ENCODE measurements around the gene TMEM131.
"Not testable (repeated sequence)": the region's sequence is repeated elsewhere in the genome, so short reads cannot be mapped to it uniquely, and the experiment has no call there.

TMEM131 gene

DNA sequence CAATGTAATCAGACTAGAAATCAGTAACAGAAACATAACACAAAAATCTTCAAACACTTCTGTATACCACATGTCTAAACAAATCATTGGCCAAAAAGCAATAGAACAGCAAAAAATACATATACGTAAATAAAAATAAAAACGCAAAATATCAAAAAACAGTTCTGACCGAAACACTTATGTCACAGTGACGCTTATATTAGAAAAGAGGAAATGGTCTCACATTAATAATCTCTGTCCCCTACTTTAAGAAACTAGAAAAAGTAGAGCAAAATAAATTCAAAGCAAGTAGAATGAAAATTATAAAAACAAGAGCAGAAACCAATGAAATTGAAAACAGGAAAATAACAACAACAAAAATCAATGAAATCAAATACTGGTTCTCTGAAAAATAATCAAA is 41.9 kb downstream of the TMEM131 start:
- no peak for DNase-seq

DNA sequence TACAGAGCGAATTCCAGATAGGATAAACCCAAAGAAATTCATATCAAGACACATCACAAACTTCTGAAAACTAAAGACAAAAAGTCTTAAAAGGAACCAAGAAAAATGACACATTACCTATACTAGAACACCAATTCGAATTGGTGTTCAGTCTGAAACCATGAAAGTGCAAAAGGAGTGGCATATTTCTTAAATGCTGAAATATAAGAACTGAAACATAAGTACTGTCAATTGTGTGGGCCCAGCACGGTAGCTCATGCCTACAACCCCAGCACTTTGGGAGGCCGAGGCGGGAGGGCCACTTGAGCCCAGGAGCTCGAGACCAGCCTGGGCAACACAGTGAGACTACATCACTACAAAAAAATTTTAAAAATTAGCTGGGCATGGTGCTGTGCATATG is 43.4 kb downstream of the TMEM131 start:
- no peak for DNase-seq

DNA sequence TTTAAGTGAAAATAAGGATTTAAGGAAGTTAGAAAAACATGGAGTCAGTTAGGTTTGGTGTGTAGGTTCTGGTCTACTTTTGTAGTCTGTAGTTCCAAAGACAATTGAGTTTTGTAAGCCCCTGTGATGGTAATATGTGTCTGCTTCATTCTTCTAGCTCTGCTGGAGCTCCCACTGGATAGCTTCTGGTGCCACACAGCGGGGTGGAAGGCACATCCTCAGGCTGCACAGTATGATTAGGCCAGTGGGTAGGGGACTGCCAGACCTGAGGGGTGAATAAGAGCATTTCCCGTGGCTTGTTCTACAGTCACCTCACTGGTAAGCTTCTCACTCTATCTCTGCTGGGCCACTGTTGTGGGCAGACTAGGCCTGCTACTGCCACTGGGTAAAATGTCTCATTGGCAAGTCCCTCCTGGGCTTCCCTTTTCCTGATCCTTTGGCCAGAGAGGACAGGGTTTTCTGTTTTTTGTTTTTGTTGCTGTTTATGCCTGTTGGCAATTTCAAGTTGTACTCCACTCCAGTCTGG is 44.5 kb downstream of the TMEM131 start:
- no peak for DNase-seq

DNA sequence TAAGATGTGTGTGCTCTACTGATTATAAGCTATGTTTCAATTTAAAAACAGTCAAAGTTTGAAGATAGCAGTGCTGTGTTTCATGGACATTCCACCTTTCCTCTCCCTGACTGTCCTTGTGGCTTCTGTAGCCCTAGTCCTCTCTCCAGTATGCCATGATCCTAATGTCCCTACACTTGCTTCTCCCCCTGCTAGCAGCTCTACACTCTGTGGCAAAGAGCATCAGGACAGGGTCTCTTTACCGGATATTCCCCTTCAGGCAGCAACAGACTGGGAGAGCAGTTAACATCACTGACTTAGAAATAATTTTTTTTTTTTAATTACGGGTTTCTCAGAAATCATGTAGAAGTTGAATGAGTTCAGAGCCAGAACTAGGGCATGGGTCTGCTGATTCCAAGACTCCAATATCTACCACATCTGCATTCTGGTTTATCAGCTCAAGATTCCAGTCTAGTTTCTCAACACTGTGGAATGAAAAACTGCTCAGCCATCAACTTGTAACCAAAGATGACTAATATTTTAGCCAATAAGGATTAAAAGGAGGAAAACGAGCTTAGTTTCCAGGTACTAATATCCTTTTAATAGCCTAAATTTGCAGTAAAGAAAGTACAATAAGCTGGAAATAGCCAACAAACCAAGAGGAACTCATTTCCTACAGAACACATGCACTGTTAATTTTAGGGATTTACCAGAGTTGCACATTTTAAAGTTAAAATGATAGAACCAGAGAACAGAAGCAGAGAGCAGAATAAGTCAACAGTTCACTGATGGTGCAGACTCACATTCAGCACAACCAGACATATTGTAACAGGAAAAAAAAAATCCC is 45.2 kb downstream of the TMEM131 start:
- DNase-seq, result no peak

DNA sequence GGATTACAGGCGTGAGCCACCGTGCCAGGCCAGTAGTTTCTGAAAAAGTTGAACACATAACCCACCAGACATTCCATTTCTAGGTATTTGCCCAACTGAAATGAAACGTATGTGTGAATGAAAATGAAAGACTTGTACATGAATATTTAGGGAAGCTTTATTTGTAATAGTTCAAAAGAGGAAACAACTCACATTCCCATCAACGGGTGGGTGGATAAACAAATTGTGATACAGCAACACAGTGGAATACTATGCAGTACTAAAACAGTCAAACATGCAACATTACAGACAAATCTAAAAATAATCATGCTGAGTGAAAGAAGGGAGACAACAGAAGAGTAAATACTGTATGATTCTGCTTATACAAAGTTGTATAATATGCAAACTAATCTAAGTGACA is 46.8 kb downstream of the TMEM131 start:
- DNase-seq, result no peak

DNA sequence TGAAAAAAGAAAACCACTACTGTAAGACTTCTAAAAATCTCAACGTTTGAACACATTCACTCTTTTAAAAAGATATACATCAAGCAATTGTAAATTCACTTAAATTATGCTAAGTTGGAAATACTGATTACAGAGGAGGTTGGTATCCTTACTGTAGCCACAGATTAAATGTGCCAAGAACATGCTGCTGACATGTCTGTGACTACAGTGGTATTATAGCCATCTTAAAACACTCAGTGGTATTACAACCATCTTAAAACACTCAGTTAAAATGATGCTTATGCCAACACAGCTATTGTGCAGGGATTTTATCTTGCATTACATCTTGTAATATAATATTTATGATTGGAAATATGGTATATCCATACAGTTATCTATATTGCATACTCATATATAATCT is 50.0 kb downstream of the TMEM131 start:
- DNase-seq, result no peak

DNA sequence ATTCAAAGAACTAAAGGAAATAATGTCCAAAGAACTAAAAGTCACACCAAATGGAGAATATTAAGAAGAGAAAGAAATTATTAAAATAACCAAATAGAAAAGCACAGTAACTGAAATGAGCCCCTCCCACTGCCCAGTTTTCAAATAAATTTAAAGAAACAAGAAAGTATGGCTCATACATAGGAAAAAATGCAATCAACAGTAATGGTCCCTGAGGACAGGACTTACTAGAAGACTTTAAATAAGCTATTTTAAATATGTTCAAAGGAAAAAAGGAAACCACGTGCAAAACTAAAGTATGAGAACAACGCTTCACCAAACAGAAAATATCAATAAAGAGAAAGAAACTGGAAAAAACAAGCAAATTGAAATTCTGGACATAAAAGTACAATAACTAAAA is 58.9 kb downstream of the TMEM131 start:
- no peak for DNase-seq

DNA sequence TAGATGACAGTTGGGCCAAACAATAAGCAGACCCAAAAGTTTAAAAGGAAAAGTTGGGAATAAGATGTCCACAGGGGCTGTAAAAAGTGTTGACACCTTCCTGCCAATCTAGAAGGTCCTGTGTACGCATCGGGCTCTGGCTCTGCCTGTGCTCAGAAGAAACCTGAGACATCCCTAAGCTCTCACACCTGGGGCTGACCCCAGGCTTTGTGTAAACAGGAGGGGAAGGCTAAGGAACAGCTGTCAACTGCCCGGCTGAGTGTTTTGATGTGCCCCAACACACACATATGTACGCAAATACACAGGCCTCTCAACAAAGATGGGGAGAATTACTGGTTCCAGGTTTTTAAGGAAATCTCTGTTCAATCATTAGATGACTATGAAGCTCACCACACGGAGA is 59.5 kb downstream of the TMEM131 start:
- DNase-seq, result no peak

DNA sequence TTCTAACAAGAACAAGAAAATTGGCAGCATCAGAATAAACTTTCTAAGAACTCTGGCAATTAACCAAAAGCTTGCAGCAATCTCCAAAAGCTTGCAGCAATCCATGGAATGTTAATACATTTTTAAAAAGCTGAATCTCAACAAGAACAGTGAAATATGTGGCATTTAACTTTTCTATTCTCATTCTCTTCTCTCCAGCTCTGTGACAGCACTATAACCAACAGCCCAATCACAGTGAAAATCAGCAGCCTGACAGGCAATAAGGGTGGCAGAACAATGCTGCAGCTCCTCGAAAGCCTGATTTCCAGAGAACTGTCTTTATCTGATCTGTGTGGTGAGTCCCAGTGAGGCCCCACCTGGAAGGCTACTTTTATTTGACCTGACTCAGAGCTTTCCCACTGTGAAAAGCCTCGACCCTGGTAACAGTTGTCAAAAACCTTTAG is 60.0 kb downstream of the TMEM131 start:
- no peak for DNase-seq

DNA sequence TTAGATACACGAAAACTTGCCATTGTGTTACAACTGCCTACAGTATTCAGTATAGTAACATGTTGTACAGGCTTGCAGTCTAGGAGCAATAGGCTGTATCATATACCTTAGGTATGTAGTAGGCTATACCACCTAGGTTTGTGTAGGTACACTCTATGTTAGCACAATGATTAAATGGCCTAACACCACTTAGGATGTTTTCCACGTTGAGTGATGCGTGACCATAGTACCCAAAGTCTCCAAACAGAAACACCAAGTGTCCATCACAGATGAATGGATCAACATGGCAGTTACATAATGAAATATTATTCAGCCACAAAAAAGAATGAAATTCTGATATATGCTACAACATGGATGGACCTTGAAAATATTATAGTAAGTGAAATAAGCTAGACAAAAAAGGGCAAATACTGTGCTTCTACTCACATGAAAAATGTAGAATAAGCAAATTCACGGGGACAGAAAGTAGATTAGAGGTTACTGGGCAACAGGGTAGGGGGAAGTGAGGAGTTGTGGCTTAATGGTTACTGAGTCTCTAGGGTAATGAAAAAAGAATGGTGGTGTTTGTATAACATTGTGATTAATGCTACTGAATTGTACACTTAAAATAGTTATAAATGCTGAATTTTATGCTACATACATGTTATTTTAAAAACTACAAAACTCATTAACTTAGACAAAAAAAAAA is 62.6 kb downstream of the TMEM131 start:
- DNase-seq, result no peak

DNA sequence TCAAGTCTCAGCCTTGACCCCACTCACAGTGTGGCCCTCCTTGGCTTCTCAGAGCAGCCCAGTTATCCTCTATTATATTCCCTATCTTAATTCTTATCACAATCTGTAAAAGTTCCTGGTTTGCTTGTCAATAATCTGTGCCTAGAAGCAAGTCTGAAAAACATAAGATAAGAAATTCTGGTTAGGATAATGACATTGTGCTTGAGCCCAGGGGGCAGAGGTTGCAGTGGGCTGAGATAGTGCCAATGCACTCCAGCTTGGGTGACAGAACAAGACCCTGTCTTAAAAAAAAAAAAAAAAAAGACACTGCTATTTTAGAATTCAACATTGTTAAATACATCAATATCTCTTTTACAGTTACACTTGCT is 63.9 kb downstream of the TMEM131 start:
- no peak for DNase-seq

DNA sequence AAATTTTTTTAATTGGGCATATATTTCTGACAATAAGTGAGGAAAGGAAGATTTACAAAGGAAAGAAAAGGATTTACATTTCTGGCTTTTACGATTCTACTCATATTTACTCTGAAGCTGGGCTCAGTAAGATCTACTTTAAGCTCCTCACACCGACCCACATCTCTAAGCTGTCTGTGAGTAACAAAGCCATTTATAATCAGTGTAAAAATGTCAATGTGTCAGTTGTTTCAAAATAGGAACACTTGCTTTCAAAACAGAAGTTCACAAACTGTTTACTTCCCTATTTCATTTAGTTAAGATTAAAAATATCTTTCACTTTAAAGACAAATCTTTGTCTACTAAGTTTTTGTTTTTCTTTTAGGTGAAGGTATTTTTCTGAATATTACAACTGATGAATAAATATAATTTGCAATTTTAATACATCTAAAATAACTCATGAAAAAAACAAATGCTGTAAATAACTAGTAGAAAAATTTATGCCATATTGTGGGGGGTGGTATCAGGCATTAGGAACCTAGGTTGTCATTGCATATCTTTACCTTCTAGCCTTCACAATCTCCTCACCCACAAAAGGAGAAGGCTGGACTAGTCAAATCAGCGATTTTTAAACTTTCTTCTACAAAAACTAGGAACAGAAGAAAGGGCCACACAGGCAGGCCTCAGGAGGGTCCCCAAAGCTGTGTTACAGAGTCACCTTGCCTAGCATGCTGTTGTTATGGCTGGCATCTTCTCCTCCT is 64.5 kb downstream of the TMEM131 start:
- DNase-seq, result no peak

DNA sequence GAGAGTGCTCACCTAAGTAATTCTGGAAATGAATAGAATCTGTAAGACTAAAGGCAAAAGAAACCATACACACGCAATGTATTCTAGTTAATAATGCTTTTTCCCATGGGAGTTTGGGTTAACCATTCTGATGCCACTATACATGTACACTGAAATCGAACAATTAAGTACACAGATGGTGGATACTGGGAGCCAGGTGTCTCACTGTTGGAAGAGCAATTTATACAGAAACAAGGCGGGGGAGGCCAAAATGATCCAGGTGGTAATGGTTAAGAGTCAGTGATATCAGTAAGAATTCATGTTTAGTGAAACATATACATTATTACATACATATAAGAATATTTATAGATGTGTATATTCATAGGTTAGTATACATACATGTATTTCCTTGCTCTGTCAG is 67.2 kb downstream of the TMEM131 start:
- no peak for DNase-seq

DNA sequence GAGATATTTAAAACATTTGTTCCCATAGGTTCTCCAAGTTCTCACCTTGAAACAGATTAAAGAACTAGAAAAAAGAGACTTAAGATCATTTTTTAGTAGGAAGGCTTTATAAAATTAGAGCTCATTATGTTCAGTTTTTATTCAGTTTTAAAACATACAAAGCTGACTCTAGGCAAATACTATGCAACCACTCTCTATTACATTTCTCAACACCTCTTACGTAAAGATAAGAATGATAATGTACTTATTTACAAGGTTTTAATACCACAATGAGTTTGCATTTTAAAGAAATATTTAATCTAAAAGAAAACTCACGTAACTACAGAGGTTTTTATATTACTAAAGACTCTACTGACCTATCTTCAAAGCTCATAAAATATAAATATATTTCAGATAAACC is 68.8 kb downstream of the TMEM131 start:
- DNase-seq, result no peak

DNA sequence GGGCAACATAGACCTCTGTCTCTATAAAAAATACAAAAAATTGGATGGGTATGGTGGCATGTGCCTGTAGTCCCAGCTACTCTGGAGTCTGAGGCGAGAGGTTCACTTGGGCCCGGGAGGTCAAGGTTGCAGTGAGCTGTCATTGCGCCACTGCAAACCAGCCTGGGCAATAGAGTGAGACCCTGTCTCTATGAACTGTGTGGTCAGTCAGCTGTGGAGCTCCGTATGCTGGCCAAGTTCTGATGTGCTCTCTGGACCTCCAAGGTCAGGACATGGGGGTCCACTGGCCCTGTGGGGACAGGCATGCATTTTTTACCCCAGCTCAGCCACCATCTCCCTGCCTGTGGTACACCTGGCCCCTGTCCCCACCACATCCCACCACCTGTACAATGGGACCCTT is 71.6 kb downstream of the TMEM131 start:
- no peak for DNase-seq

DNA sequence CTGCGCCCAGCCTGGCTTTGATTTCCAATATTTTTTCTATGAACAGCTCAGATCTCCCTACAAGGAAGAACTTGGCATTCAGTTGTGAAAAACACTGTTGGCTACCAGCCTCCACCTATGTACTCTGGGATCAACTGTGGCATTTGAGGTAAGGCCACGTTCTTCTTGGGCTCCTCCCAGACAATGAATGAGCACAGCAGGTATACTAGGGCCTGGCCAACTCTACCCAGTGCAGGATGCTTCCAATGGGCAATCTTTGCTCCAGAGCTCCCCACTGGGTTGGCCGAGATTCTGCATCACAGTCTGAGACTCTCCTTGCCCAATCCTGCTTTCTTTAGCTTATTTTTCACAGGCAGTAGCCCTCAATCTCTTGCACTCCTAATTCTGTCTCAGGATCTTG is 75.9 kb downstream of the TMEM131 start:
- DNase-seq, result no peak

DNA sequence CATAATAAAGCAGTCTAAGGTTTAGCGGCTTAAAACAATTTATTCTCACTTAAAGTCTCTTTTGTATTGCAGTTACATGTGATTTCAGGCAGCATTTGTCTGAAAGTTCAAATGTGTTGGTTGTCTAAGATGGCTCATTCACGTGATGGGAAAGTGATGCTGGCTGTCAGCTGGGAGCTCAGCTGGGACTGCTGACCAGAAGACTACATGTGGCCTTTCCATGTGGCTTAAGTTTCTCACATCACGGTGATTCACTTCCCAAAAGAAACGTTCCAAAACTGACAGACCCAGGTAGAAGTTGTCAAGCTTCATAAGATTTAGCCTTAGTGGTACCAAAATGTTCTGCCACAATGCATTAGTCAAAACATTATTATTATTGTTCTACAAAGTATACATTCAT is 76.9 kb downstream of the TMEM131 start:
- no peak for DNase-seq

DNA sequence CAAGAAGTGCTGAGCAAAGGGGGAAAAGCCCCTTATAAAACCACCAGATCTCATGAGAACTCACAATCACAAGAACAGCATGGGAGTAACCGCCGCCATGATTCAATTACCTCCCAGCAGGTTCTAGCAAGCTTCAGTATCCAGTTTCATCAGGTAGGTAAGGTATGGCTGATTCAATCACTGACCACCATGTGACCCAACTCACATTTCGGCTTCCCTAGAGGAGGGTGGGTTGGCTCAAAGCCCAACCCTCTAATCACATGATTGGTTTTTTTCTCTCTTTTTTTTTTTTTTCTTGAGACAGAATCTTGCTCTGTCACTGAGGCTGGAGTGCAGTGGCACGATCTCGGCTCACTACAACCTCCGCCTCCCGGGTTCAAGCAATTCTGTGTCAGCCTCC is 78.1 kb downstream of the TMEM131 start:
- DNase-seq, result not testable (repeated sequence)

DNA sequence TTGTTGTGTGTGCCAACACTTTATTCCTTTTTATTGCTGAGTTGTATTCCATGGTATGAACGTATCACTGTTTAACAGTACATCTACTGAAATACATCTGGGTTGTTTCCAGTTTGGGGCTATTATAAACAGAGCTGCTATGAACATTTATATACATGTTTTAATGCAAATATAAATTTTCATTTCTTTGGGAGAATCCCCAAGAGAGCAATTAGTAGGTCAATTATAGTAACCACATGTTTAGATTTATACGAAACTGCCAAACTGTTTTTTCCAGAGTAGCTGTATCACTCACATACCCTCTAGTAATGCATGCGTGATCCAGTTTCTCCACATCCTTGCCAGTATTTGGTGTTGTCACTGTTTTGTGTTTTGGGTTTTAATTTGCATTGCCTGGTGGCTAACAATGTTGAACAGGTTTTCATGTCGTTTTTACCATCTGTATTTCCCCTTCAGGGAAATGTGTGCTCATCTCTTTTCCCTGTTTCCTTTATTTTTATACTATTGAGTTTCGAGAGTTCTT is 81.0 kb downstream of the TMEM131 start:
- no peak for DNase-seq

DNA sequence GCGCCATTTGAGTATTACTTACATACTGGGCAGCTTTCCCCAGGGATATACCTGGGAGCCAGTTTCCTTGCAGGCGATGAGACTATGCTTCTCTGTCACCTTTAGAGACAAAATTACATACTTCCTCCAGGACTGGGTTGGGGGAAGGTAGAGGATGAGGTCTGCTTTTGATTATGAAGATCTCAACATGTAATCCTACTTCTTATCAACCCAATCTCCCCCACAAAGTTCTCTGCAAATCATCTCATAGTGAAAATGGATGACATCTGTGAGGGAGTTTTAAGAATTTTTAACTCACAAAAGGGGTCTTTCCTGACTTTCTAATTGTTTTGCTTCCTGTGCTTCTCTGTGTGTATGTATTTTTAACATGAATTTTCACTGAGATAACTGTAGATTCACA is 81.9 kb downstream of the TMEM131 start:
- no peak for DNase-seq

DNA sequence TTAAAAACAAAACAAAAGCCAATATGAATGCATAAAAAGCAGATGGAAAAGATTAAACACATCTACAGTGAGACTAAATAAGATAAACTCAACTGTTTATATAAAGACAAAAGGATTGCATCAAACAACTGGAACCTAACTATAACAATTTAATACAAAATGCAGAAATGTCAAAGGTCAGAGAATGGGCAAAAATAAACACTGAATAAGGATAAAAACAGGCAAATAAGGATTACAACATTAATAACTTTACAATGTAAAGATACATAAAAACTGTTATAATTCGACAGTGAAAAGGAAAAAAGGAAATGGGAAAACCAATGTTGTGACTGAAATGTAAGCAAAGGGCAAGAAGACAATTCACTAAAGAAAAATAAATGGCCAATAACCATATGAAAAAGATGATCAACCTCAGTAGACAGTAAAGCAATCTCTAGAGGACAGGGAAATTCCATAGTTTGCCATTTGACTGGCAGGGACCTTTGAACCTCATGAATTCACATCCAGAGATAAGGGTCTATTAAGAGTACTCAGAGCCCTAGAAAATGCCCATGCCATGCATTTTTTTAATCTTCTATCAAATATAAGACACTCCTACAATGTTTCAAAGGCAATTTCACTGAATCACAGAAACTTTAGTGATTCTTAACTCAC is 83.7 kb downstream of the TMEM131 start:
- DNase-seq, result no peak

DNA sequence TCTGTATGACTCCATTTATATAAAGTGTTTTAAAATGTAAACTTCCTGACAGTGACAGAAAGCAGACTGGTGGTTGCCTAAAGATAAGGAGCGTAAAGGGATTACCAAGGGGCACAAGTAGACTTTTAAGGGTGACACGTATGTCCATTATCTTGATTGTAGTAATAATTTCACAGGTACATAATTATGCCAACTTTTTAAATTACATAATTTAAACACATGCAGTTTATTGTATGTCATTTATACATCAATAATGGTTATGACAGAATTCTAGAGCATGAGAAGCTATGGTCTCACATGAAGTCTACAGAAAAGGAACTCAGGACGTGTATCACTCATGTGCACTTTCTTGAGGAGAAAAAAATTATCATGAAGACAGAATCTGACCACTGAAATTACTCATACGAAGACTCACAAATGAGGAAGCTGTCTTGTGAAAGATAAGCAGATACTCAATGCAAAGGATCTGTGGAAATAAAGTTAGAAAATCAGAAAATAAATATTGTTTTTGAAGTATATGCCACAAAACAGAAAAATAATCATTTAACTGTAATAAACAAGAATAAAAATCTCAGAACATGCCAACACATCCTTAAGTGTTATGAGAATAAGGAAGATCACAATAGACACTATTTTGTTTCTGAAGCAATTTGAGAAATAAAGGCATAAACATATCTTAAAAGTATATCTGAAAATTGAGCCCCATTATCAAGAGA is 84.4 kb downstream of the TMEM131 start:
- no peak for DNase-seq
